ENCODE results near the gene NFATC1.

Gene NFATC1

DNA sequence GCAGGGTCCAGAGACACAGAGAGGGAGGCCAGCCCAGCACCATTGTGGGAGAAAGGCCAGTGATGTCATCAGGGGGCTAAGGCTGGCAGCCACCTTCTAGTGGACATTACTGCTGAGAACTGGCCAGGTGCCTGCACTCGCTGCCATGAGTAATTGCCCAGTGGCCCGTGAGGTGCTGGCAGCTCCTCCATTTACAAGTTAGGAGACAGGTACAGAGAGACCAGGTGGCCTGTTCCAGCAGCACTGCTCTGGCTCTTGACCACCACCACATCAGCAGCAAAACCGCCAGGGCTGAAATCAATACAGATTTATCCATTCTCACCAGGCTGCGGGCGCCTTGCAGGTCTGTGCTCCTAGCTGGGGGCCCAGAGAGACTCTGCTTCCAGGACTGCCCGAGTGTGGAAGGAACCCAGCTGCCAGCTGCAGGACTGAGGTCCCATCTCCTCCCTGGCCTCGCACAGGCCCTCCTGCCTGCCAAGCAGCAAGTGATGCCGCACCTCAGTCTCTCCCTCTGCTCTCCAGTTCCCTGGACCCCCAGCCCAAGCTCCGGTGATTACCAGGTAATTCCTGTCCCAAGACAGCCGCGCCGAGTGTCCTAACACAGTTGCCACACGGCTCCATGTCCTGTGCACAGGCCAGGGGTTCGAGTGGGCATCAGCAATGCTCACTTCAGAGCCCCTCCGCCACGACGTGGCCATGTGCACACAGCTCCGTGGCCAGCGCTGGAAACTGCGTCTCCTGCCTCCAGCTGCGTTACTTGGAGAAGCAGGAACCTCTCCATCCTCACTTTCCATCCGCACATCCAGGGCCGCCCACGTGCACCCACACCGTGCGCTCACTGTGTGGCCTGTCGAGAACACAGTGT lies 182.9 kb downstream of the NFATC1 start:
- DNase-seq, result no peak
